ENCODE measurements around the gene CEACAM5.

The CEACAM5 gene

GRCh38 chr19:41696402-41697197 lies 11.8 kb upstream of the CEACAM5 start:
- Histone ChIP-seq H3K36me3 (ENCODE audit: low read depth) (no peaks in the 10 kb centered on the region), H3K9me3 (ENCODE audit: severe bottlenecking) (peaks cover 3% of the 10 kb centered on the region), H3K4me1 (ENCODE audit: insufficient read depth, poor library complexity, severe bottlenecking) (no peaks in the 10 kb centered on the region), H3K27ac (ENCODE audit: poor library complexity, severe bottlenecking) (no peak overlapping the region), H3K27me3 (ENCODE audit: insufficient read depth, poor library complexity, severe bottlenecking) (no peaks in the 10 kb centered on the region), H3K4me3 (ENCODE audit: severe bottlenecking) (no peak overlapping the region)
- DNase-seq (ENCODE audit: low spot score) (peak; percentile 35), ATAC-seq (ENCODE audit: low read depth) (no peak)
- no peak for TF ChIP-seq CTCF (IDR thresholded peaks at IDR 0.05; ENCODE audit: poor library complexity, severe bottlenecking)

- no peak for TF ChIP-seq CTCF (IDR thresholded peaks at IDR 0.05; ENCODE audit: poor library complexity, severe bottlenecking)
- no peak overlapping the region for H3K27ac ChIP-seq (ENCODE audit: poor library complexity, severe bottlenecking)
- ATAC-seq (ENCODE audit: low read depth) (no peak), DNase-seq (ENCODE audit: low spot score) (peak; percentile 23)
- H3K9me3 ChIP-seq (ENCODE audit: severe bottlenecking): peaks cover under 1% of the 10 kb centered on the region
- H3K27me3 ChIP-seq (ENCODE audit: insufficient read depth, poor library complexity, severe bottlenecking): no peaks in the 10 kb centered on the region
- H3K36me3 ChIP-seq (ENCODE audit: low read depth): no peaks in the 10 kb centered on the region
- no peaks in the 10 kb centered on the region for H3K4me1 ChIP-seq (ENCODE audit: insufficient read depth, poor library complexity, severe bottlenecking)
- no peak overlapping the region for H3K4me3 ChIP-seq (ENCODE audit: severe bottlenecking)
Measured at GRCh38 chr19:41697198-41697855, 11.1 kb upstream of the CEACAM5 start.

GRCh38 chr19:41698746-41699230 lies 9.6 kb upstream of the CEACAM5 start:
- H3K4me3 ChIP-seq (ENCODE audit: severe bottlenecking): no peak overlapping the region
- H3K36me3 ChIP-seq (ENCODE audit: low read depth): no peaks in the 10 kb centered on the region
- no peak overlapping the region for H3K27ac ChIP-seq (ENCODE audit: poor library complexity, severe bottlenecking)
- H3K27me3 ChIP-seq (ENCODE audit: insufficient read depth, poor library complexity, severe bottlenecking): no peaks in the 10 kb centered on the region
- no peak for ATAC-seq (ENCODE audit: low read depth)
- no peaks in the 10 kb centered on the region for H3K9me3 ChIP-seq (ENCODE audit: severe bottlenecking)
- no peaks in the 10 kb centered on the region for H3K4me1 ChIP-seq (ENCODE audit: insufficient read depth, poor library complexity, severe bottlenecking)
- DNase-seq (ENCODE audit: low spot score): no peak
- TF ChIP-seq CTCF (IDR thresholded peaks at IDR 0.05; ENCODE audit: poor library complexity, severe bottlenecking): no peak

- no peaks in the 10 kb centered on the region for H3K9me3 ChIP-seq (ENCODE audit: severe bottlenecking)
- no peak for TF ChIP-seq CTCF (IDR thresholded peaks at IDR 0.05; ENCODE audit: poor library complexity, severe bottlenecking)
- H3K36me3 ChIP-seq (ENCODE audit: low read depth): no peaks in the 10 kb centered on the region
- no peaks in the 10 kb centered on the region for H3K4me1 ChIP-seq (ENCODE audit: insufficient read depth, poor library complexity, severe bottlenecking)
- no peak overlapping the region for H3K4me3 ChIP-seq (ENCODE audit: severe bottlenecking)
- ATAC-seq (ENCODE audit: low read depth) (no peak), DNase-seq (ENCODE audit: low spot score) (peak; percentile 41)
- H3K27ac ChIP-seq (ENCODE audit: poor library complexity, severe bottlenecking): no peak overlapping the region
- H3K27me3 ChIP-seq (ENCODE audit: insufficient read depth, poor library complexity, severe bottlenecking): no peaks in the 10 kb centered on the region
Measured at GRCh38 chr19:41699231-41699967, 9.0 kb upstream of the CEACAM5 start.

All from RWPE2 (cell line).